HG02571 (cell line): ENCODE results near the gene HSPA12B.

Source experiments
- ATAC-seq: cut with Tn5 transposase; IDR thresholded peaks from one replicate; pipeline ENCODE4 v1.9.1; 2021; ENCODE audit warnings: mild to moderate bottlenecking, moderate library complexity; ENCODE audit not compliant: unreplicated experiment

Gene HSPA12B

GRCh38 chr20:3765171-3765882 is 32.8 kb downstream of the HSPA12B start:
- ATAC-seq = no peak

GRCh38 chr20:3766422-3767109 is 34.1 kb downstream of the HSPA12B start:
- no peak for ATAC-seq

GRCh38 chr20:3767110-3767426 is 34.6 kb downstream of the HSPA12B start:
- no peak for ATAC-seq

- ATAC-seq = peak; percentile 95
Observed at GRCh38 chr20:3767427-3768341, 35.2 kb downstream of the HSPA12B start, which contains the start of gene ADISSP. Gene ADISSP, minus strand, starts transcription at chr20:3767753. Its CDS starts 7,653 bp downstream, at chr20:3760100.

GRCh38 chr20:3768342-3769130 is 36.1 kb downstream of the HSPA12B start:
- ATAC-seq = peak; percentile 29

- no peak for ATAC-seq
Observed at GRCh38 chr20:3771552-3772058, 39.1 kb downstream of the HSPA12B start.

- no peak for ATAC-seq
Observed at GRCh38 chr20:3775457-3776108, 43.1 kb downstream of the HSPA12B start.

- ATAC-seq = no peak
Observed at GRCh38 chr20:3777381-3777715, 44.9 kb downstream of the HSPA12B start.

- no peak for ATAC-seq
Observed at GRCh38 chr20:3777716-3778629, 45.5 kb downstream of the HSPA12B start.

GRCh38 chr20:3778976-3779375 is 46.5 kb downstream of the HSPA12B start:
- no peak for ATAC-seq

GRCh38 chr20:3781153-3781910 is 48.8 kb downstream of the HSPA12B start, which contains the start of gene SPEF1:
Gene SPEF1, minus strand, starts transcription at chr20:3781448. Its CDS starts 161 bp downstream, at chr20:3781287.
- ATAC-seq = no peak

GRCh38 chr20:3782597-3782996 is 50.1 kb downstream of the HSPA12B start:
- ATAC-seq = no peak

GRCh38 chr20:3783068-3783489 is 50.6 kb downstream of the HSPA12B start:
- ATAC-seq = no peak

- no peak for ATAC-seq
Observed at GRCh38 chr20:3783511-3784195, 51.2 kb downstream of the HSPA12B start.

GRCh38 chr20:3784216-3784853 is 51.9 kb downstream of the HSPA12B start:
- ATAC-seq = no peak

- ATAC-seq = no peak
Observed at GRCh38 chr20:3784863-3785239, 52.4 kb downstream of the HSPA12B start.
